ENCODE measurements around the gene SKIC3. TPM values are rescaled to one million over a fixed set of nuclear protein-coding genes. Genes with fewer than 3 reads are reported as not detected.

Gene SKIC3
- total and polyA plus RNA-seq, 4 donors = 13.4 to 53.8 (median 29.0) TPM

DNA sequence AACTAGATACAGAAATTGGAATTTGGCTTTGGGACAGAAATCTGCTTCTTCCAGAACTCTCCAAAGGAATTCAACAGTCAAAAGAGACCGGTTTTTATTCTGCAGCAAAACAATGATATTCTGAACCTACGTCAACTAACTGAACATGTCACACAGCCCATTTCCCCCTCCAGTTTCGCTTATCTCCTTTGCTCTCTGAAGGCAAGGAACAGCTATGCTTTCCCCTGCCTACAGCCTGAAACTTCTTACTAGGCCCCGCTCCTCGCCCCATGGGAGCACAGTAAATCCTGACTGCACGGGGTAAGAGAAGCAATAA is 488 bp downstream of the SKIC3 start (continued):
- TF ChIP-seq, protein P1, sequence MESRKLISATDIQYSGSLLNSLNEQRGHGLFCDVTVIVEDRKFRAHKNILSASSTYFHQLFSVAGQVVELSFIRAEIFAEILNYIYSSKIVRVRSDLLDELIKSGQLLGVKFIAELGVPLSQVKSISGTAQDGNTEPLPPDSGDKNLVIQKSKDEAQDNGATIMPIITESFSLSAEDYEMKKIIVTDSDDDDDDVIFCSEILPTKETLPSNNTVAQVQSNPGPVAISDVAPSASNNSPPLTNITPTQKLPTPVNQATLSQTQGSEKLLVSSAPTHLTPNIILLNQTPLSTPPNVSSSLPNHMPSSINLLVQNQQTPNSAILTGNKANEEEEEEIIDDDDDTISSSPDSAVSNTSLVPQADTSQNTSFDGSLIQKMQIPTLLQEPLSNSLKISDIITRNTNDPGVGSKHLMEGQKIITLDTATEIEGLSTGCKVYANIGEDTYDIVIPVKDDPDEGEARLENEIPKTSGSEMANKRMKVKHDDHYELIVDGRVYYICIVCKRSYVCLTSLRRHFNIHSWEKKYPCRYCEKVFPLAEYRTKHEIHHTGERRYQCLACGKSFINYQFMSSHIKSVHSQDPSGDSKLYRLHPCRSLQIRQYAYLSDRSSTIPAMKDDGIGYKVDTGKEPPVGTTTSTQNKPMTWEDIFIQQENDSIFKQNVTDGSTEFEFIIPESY (IDR thresholded peaks at IDR 0.05) = no peak
- TF ChIP-seq TAF1 (conservative IDR thresholded peaks at IDR 0.05) = no peak
- TF ChIP-seq RXRA (IDR thresholded peaks at IDR 0.05) = no peak
- TF ChIP-seq EGR1 (IDR thresholded peaks at IDR 0.05; ENCODE audit: low read depth in 2 of 2) = no peak

DNA sequence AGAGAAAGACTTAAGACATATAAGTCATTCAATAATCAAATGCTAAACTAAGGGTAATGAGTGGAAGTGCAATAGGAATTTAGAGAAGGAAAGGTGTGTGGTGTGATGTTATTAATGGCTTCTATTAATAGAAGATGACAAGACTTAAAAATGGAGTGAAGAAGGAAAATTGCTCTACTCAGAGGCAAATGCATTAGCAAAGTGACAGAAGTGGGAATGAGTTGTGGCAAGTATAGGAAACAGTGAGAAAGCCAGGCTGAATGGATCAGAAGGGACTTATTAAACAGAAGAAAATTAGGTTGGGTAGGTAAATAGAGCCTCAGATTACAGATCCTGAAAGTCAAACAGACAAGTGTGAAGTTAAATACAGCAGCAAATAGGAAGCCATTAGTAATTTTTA is 5.7 kb downstream of the SKIC3 start:
- Histone ChIP-seq H3K9me3 (ENCODE audit: control insufficient read depth in 4 of 4, low read length in 3 of 4) (no peaks in the 10 kb centered on the region), H3K36me3 (ENCODE audit: control insufficient read depth in 4 of 4, insufficient read depth in 3 of 4, low read depth in 1 of 4, low read length in 3 of 4) (peaks cover 10 to 31% (median 14%) of the 10 kb centered on the region in 4 donors), H3K9ac (ENCODE audit: low read depth in 1 of 2, low read length in 2 of 2) (no peak overlapping the region), H3K4me3 (ENCODE audit: low read depth in 1 of 3, low read length in 3 of 3) (no peak overlapping the region), H3K27me3 (ENCODE audit: control insufficient read depth in 4 of 4, insufficient read depth in 4 of 4, low read length in 3 of 4) (no peaks in the 10 kb centered on the region), H3K4me1 (ENCODE audit: control insufficient read depth in 4 of 4, insufficient read depth in 4 of 4, low read length in 3 of 4) (peaks cover 0 to 6% (median 5%) of the 10 kb centered on the region in 4 donors), H3K27ac (ENCODE audit: low read depth in 1 of 2, low read length in 2 of 2) (no peak overlapping the region)
- TF ChIP-seq RXRA (IDR thresholded peaks at IDR 0.05) (no peak), EGR1 (IDR thresholded peaks at IDR 0.05; ENCODE audit: low read depth in 2 of 2) (no peak), SP1 (IDR thresholded peaks at IDR 0.05) (no peak), TAF1 (conservative IDR thresholded peaks at IDR 0.05) (no peak)
- TF ChIP-seq, protein P2, sequence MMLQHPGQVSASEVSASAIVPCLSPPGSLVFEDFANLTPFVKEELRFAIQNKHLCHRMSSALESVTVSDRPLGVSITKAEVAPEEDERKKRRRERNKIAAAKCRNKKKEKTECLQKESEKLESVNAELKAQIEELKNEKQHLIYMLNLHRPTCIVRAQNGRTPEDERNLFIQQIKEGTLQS (IDR thresholded peaks at IDR 0.05) = no peak
- TF ChIP-seq, protein P3, sequence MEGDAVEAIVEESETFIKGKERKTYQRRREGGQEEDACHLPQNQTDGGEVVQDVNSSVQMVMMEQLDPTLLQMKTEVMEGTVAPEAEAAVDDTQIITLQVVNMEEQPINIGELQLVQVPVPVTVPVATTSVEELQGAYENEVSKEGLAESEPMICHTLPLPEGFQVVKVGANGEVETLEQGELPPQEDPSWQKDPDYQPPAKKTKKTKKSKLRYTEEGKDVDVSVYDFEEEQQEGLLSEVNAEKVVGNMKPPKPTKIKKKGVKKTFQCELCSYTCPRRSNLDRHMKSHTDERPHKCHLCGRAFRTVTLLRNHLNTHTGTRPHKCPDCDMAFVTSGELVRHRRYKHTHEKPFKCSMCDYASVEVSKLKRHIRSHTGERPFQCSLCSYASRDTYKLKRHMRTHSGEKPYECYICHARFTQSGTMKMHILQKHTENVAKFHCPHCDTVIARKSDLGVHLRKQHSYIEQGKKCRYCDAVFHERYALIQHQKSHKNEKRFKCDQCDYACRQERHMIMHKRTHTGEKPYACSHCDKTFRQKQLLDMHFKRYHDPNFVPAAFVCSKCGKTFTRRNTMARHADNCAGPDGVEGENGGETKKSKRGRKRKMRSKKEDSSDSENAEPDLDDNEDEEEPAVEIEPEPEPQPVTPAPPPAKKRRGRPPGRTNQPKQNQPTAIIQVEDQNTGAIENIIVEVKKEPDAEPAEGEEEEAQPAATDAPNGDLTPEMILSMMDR (IDR thresholded peaks at IDR 0.05; ENCODE audit: low read depth, low read length, missing input control) = no peak
- DNase-seq (ENCODE audit: low spot score) = no peak

DNA sequence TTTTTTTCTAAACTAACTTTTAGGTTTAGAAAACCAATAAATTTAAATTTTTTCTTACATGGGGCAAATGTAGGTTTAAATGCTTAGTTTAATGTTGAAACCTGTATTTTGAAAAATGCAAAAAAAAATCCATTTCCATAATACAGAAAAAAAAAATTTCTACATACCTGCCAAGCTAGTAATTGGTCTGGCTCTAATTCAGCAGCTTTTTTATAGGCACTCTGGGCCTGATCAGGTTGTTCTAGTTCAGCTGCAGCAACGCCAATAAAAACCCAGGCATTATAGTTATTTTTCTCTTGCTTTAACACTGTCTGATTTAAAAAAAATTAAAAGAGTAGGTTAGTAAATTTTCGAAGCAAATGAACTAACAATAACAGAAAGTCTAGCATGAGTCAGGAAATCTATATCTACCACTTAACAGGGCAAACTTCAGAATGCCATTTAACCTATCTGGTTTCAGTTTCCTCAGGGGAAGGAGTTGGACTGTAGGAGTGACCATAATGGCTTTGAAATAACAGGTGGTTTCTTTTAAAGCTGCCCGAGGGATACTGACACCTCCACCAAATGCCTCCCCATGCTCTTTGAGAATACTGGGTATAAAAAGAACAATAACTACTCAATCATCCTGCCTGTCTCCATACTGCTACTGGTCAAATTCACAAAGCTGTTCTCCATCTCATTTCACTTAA is 11.6 kb downstream of the SKIC3 start:
- DNase-seq (ENCODE audit: low spot score) = no peak
- Histone ChIP-seq H3K9me3 (ENCODE audit: control insufficient read depth in 4 of 4, low read length in 3 of 4) (no peaks in the 10 kb centered on the region), H3K9ac (ENCODE audit: low read depth in 1 of 2, low read length in 2 of 2) (no peak overlapping the region), H3K4me3 (ENCODE audit: low read depth in 1 of 3, low read length in 3 of 3) (no peak overlapping the region), H3K27ac (ENCODE audit: low read depth in 1 of 2, low read length in 2 of 2) (no peak overlapping the region), H3K27me3 (ENCODE audit: control insufficient read depth in 4 of 4, insufficient read depth in 4 of 4, low read length in 3 of 4) (no peaks in the 10 kb centered on the region), H3K4me1 (ENCODE audit: control insufficient read depth in 4 of 4, insufficient read depth in 4 of 4, low read length in 3 of 4) (no peaks in the 10 kb centered on the region), H3K36me3 (ENCODE audit: control insufficient read depth in 4 of 4, insufficient read depth in 3 of 4, low read depth in 1 of 4, low read length in 3 of 4) (peaks cover 10 to 40% (median 26%) of the 10 kb centered on the region in 4 donors)
- TF ChIP-seq, protein P4, sequence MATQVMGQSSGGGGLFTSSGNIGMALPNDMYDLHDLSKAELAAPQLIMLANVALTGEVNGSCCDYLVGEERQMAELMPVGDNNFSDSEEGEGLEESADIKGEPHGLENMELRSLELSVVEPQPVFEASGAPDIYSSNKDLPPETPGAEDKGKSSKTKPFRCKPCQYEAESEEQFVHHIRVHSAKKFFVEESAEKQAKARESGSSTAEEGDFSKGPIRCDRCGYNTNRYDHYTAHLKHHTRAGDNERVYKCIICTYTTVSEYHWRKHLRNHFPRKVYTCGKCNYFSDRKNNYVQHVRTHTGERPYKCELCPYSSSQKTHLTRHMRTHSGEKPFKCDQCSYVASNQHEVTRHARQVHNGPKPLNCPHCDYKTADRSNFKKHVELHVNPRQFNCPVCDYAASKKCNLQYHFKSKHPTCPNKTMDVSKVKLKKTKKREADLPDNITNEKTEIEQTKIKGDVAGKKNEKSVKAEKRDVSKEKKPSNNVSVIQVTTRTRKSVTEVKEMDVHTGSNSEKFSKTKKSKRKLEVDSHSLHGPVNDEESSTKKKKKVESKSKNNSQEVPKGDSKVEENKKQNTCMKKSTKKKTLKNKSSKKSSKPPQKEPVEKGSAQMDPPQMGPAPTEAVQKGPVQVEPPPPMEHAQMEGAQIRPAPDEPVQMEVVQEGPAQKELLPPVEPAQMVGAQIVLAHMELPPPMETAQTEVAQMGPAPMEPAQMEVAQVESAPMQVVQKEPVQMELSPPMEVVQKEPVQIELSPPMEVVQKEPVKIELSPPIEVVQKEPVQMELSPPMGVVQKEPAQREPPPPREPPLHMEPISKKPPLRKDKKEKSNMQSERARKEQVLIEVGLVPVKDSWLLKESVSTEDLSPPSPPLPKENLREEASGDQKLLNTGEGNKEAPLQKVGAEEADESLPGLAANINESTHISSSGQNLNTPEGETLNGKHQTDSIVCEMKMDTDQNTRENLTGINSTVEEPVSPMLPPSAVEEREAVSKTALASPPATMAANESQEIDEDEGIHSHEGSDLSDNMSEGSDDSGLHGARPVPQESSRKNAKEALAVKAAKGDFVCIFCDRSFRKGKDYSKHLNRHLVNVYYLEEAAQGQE (IDR thresholded peaks at IDR 0.05) = no peak
- TF ChIP-seq, protein P3 (IDR thresholded peaks at IDR 0.05; ENCODE audit: low read depth, low read length, missing input control) = no peak
- TF ChIP-seq, protein P5, sequence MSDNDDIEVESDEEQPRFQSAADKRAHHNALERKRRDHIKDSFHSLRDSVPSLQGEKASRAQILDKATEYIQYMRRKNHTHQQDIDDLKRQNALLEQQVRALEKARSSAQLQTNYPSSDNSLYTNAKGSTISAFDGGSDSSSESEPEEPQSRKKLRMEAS (IDR thresholded peaks at IDR 0.05) = no peak
- TF ChIP-seq SP1 (IDR thresholded peaks at IDR 0.05) (no peak), NR2F2 (IDR thresholded peaks at IDR 0.05) (no peak), RXRA (IDR thresholded peaks at IDR 0.05) (no peak), YY1 (IDR thresholded peaks at IDR 0.05) (no peak), GABPA (IDR thresholded peaks at IDR 0.05 in 1 of 2, conservative IDR thresholded peaks at IDR 0.05 in 1 of 2) (no peak), TAF1 (conservative IDR thresholded peaks at IDR 0.05) (no peak)
- WGBS = 59% methylated on average over 3 of the region's 3 CpGs
